ENCODE data around the gene SKP1. TPM values are rescaled to one million over a fixed set of nuclear protein-coding genes. Genes with fewer than 3 reads are reported as not detected.
A peak's percentile ranks its signal among the peaks of the same experiment; 100 is the strongest.

Gene SKP1
- polyA plus RNA-seq, 2 donors: 75.0 to 423 TPM

- 2% methylated on average over 78 to 110 of the region's 110 CpGs for WGBS, 2 donors
- Histone ChIP-seq H3K27ac (ENCODE audit: low read depth in 2 of 2, low read length in 1 of 2) (no peak overlapping the region), H3K27me3 (ENCODE audit: control insufficient read depth in 1 of 2, insufficient read depth in 2 of 2, low read length in 2 of 2) (no peaks in the 10 kb centered on the region), H3K36me3 (ENCODE audit: control insufficient read depth in 2 of 2, insufficient read depth in 2 of 2, low read length in 1 of 2) (no peaks in the 10 kb centered on the region), H3K4me1 (ENCODE audit: control insufficient read depth in 2 of 2, insufficient read depth in 2 of 2, low read length in 1 of 2) (peaks cover 4 to 8% of the 10 kb centered on the region in 2 donors), H3K9me3 (ENCODE audit: control insufficient read depth in 2 of 2, insufficient read depth in 1 of 2, low read depth in 1 of 2, low read length in 1 of 2) (no peaks in the 10 kb centered on the region), H3K4me3 (ENCODE audit: low read depth in 1 of 2, low read length in 2 of 2) (peak overlapping the region; percentile 48 to 77)
These were observed 61.6 kb downstream of the SKP1 start for GRCh38 chr5:134114886-134115805.

- peak within 1 kb of the TSS; percentile 48 to 77 for H3K4me3 ChIP-seq (ENCODE audit: low read depth in 1 of 2, low read length in 2 of 2)
- H3K36me3 ChIP-seq (ENCODE audit: control insufficient read depth in 2 of 2, insufficient read depth in 2 of 2, low read length in 1 of 2): no peaks in the 10 kb centered on the region
- WGBS, 2 donors: 4 to 5% methylated on average over 62 to 90 of the region's 90 CpGs
- no peaks in the 10 kb centered on the region for H3K27me3 ChIP-seq (ENCODE audit: control insufficient read depth in 1 of 2, insufficient read depth in 2 of 2, low read length in 2 of 2)
- H3K4me1 ChIP-seq (ENCODE audit: control insufficient read depth in 2 of 2, insufficient read depth in 2 of 2, low read length in 1 of 2): peaks cover 4 to 8% of the 10 kb centered on the region in 2 donors
- no peaks in the 10 kb centered on the region for H3K9me3 ChIP-seq (ENCODE audit: control insufficient read depth in 2 of 2, insufficient read depth in 1 of 2, low read depth in 1 of 2, low read length in 1 of 2)
- no peak within 1 kb of the TSS for H3K27ac ChIP-seq (ENCODE audit: low read depth in 2 of 2, low read length in 1 of 2)
These were observed 62.6 kb downstream of the SKP1 start, which contains the start of gene TCF7 for GRCh38 chr5:134113902-134114875. TCF7 (plus strand) TSS chr5:134114681; CDS start chr5:134114907, 226 bp downstream.

- no peak overlapping the region for H3K27ac ChIP-seq (ENCODE audit: low read depth in 2 of 2, low read length in 1 of 2)
- no peaks in the 10 kb centered on the region for H3K9me3 ChIP-seq (ENCODE audit: control insufficient read depth in 2 of 2, insufficient read depth in 1 of 2, low read depth in 1 of 2, low read length in 1 of 2)
- H3K27me3 ChIP-seq (ENCODE audit: control insufficient read depth in 1 of 2, insufficient read depth in 2 of 2, low read length in 2 of 2): no peaks in the 10 kb centered on the region
- H3K36me3 ChIP-seq (ENCODE audit: control insufficient read depth in 2 of 2, insufficient read depth in 2 of 2, low read length in 1 of 2): no peaks in the 10 kb centered on the region
- no peak overlapping the region for H3K4me3 ChIP-seq (ENCODE audit: low read depth in 1 of 2, low read length in 2 of 2)
- peaks cover 4 to 8% of the 10 kb centered on the region in 2 donors for H3K4me1 ChIP-seq (ENCODE audit: control insufficient read depth in 2 of 2, insufficient read depth in 2 of 2, low read length in 1 of 2)
- 36 to 47% methylated on average over 29 to 30 of the region's 30 CpGs for WGBS, 2 donors
These were observed 63.3 kb downstream of the SKP1 start for GRCh38 chr5:134113363-134113889.

- H3K4me1 ChIP-seq (ENCODE audit: control insufficient read depth in 2 of 2, insufficient read depth in 2 of 2, low read length in 1 of 2): peaks cover 4 to 8% of the 10 kb centered on the region in 2 donors
These were observed 63.9 kb downstream of the SKP1 start for GRCh38 chr5:134112726-134113362.

GRCh38 chr5:134111741-134112647, 64.8 kb downstream of the SKP1 start:
- Histone ChIP-seq H3K9me3 (ENCODE audit: control insufficient read depth in 2 of 2, insufficient read depth in 1 of 2, low read depth in 1 of 2, low read length in 1 of 2) (no peaks in the 10 kb centered on the region), H3K36me3 (ENCODE audit: control insufficient read depth in 2 of 2, insufficient read depth in 2 of 2, low read length in 1 of 2) (no peaks in the 10 kb centered on the region), H3K4me3 (ENCODE audit: low read depth in 1 of 2, low read length in 2 of 2) (no peak overlapping the region), H3K27me3 (ENCODE audit: control insufficient read depth in 1 of 2, insufficient read depth in 2 of 2, low read length in 2 of 2) (no peaks in the 10 kb centered on the region), H3K27ac (ENCODE audit: low read depth in 2 of 2, low read length in 1 of 2) (no peak overlapping the region), H3K4me1 (ENCODE audit: control insufficient read depth in 2 of 2, insufficient read depth in 2 of 2, low read length in 1 of 2) (peaks cover 4 to 8% of the 10 kb centered on the region in 2 donors)
- 79 to 81% methylated on average over 6 of the region's 6 CpGs for WGBS, 2 donors

More at GRCh38 chr5:134112726-134113362, 63.9 kb downstream of the SKP1 start:
- H3K9me3 ChIP-seq (ENCODE audit: control insufficient read depth in 2 of 2, insufficient read depth in 1 of 2, low read depth in 1 of 2, low read length in 1 of 2): no peaks in the 10 kb centered on the region
- no peak overlapping the region for H3K27ac ChIP-seq (ENCODE audit: low read depth in 2 of 2, low read length in 1 of 2)
- H3K4me3 ChIP-seq (ENCODE audit: low read depth in 1 of 2, low read length in 2 of 2): no peak overlapping the region
- H3K36me3 ChIP-seq (ENCODE audit: control insufficient read depth in 2 of 2, insufficient read depth in 2 of 2, low read length in 1 of 2): no peaks in the 10 kb centered on the region
- H3K27me3 ChIP-seq (ENCODE audit: control insufficient read depth in 1 of 2, insufficient read depth in 2 of 2, low read length in 2 of 2): no peaks in the 10 kb centered on the region
- WGBS, 2 donors: 70 to 74% methylated on average over 17 to 18 of the region's 18 CpGs

GRCh38 chr5:134110382-134110781, 66.4 kb downstream of the SKP1 start:
- no peak overlapping the region for H3K27ac ChIP-seq (ENCODE audit: low read depth in 2 of 2, low read length in 1 of 2)
- H3K9me3 ChIP-seq (ENCODE audit: control insufficient read depth in 2 of 2, insufficient read depth in 1 of 2, low read depth in 1 of 2, low read length in 1 of 2): no peaks in the 10 kb centered on the region
- H3K27me3 ChIP-seq (ENCODE audit: control insufficient read depth in 1 of 2, insufficient read depth in 2 of 2, low read length in 2 of 2): no peaks in the 10 kb centered on the region
- H3K36me3 ChIP-seq (ENCODE audit: control insufficient read depth in 2 of 2, insufficient read depth in 2 of 2, low read length in 1 of 2): no peaks in the 10 kb centered on the region
- peaks cover 4 to 8% of the 10 kb centered on the region in 2 donors for H3K4me1 ChIP-seq (ENCODE audit: control insufficient read depth in 2 of 2, insufficient read depth in 2 of 2, low read length in 1 of 2)
- 42 to 59% methylated on average over 10 of the region's 10 CpGs for WGBS, 2 donors
- H3K4me3 ChIP-seq (ENCODE audit: low read depth in 1 of 2, low read length in 2 of 2): no peak overlapping the region

GRCh38 chr5:134107779-134108178, 69.0 kb downstream of the SKP1 start:
- Histone ChIP-seq H3K9me3 (ENCODE audit: control insufficient read depth in 2 of 2, insufficient read depth in 1 of 2, low read depth in 1 of 2, low read length in 1 of 2) (no peaks in the 10 kb centered on the region), H3K4me3 (ENCODE audit: low read depth in 1 of 2, low read length in 2 of 2) (no peak overlapping the region), H3K27ac (ENCODE audit: low read depth in 2 of 2, low read length in 1 of 2) (no peak overlapping the region), H3K4me1 (ENCODE audit: control insufficient read depth in 2 of 2, insufficient read depth in 2 of 2, low read length in 1 of 2) (peaks cover 0 to 2% of the 10 kb centered on the region in 2 donors), H3K27me3 (ENCODE audit: control insufficient read depth in 1 of 2, insufficient read depth in 2 of 2, low read length in 2 of 2) (no peaks in the 10 kb centered on the region), H3K36me3 (ENCODE audit: control insufficient read depth in 2 of 2, insufficient read depth in 2 of 2, low read length in 1 of 2) (no peaks in the 10 kb centered on the region)
- WGBS, 2 donors: 95 to 100% methylated on average over 3 of the region's 3 CpGs

GRCh38 chr5:134106991-134107701, 69.6 kb downstream of the SKP1 start:
- Histone ChIP-seq H3K4me3 (ENCODE audit: low read depth in 1 of 2, low read length in 2 of 2) (no peak overlapping the region), H3K27me3 (ENCODE audit: control insufficient read depth in 1 of 2, insufficient read depth in 2 of 2, low read length in 2 of 2) (no peaks in the 10 kb centered on the region), H3K4me1 (ENCODE audit: control insufficient read depth in 2 of 2, insufficient read depth in 2 of 2, low read length in 1 of 2) (peaks cover 0 to 2% of the 10 kb centered on the region in 2 donors), H3K27ac (ENCODE audit: low read depth in 2 of 2, low read length in 1 of 2) (no peak overlapping the region), H3K9me3 (ENCODE audit: control insufficient read depth in 2 of 2, insufficient read depth in 1 of 2, low read depth in 1 of 2, low read length in 1 of 2) (no peaks in the 10 kb centered on the region), H3K36me3 (ENCODE audit: control insufficient read depth in 2 of 2, insufficient read depth in 2 of 2, low read length in 1 of 2) (no peaks in the 10 kb centered on the region)
- 87 to 89% methylated on average over 10 of the region's 10 CpGs for WGBS, 2 donors
